Smooth muscle cell (in vitro differentiated cells): ENCODE data around the gene SPAG16. TPM values are rescaled to one million over a fixed set of nuclear protein-coding genes. Genes with fewer than 3 reads are reported as not detected.

Experiments used
- DNase-seq: peaks from one replicate; lab custom pipeline; 2025; ENCODE audit not compliant: unreplicated experiment; lab: John Stamatoyannopoulos, UW
- H2AFZ ChIP-seq: fragments of 200-600 bp; sonication (generic); 2 replicates; pipeline ENCODE4 v1.6.0; 2016; ENCODE audit warnings: antibody characterized with exemption, low read depth, mild to moderate bottlenecking
- H3F3A ChIP-seq: fragments of 200-600 bp; sonication (generic); 2 replicates; pipeline ENCODE4 v1.6.0; 2017; ENCODE audit warnings: antibody characterized with exemption, low read depth
- H3K27ac ChIP-seq: fragments of 200-600 bp; sonication (generic); 2 replicates; pipeline ENCODE4 v1.5.1; 2016; ENCODE audit warnings: low read depth, mild to moderate bottlenecking
- H3K27me3 ChIP-seq: fragments of 200-600 bp; sonication (generic); 2 replicates; pipeline ENCODE4 v1.6.1; 2016; ENCODE audit warnings: low read depth, mild to moderate bottlenecking
- H3K36me3 ChIP-seq: fragments of 200-600 bp; sonication (generic); 2 replicates; pipeline ENCODE4 v1.5.1; 2016; ENCODE audit warnings: low read depth
- H3K4me1 ChIP-seq: fragments of 200-600 bp; sonication (generic); 2 replicates; pipeline ENCODE4 v1.5.1; 2016; ENCODE audit warnings: low read depth
- H3K4me2 ChIP-seq: fragments of 200-600 bp; sonication (generic); 2 replicates; pipeline ENCODE4 v1.6.0; 2016; ENCODE audit warnings: mild to moderate bottlenecking
- H3K4me3 ChIP-seq: fragments of 200-600 bp; sonication (generic); 2 replicates; pipeline ENCODE4 v1.5.1; 2016; ENCODE audit warnings: mild to moderate bottlenecking
- H3K79me2 ChIP-seq: fragments of 200-600 bp; sonication (generic); 2 replicates; pipeline ENCODE4 v1.6.0; 2016; ENCODE audit warnings: low read depth, mild to moderate bottlenecking
- H3K9ac ChIP-seq: fragments of 200-600 bp; sonication (generic); 2 replicates; pipeline ENCODE4 v1.6.0; 2016; ENCODE audit warnings: low read depth
- H3K9me3 ChIP-seq: fragments of 200-600 bp; sonication (generic); replicated peaks from 2 replicates; pipeline ENCODE4 v1.5.1; 2016; ENCODE audit warnings: low read depth
- H4K20me1 ChIP-seq: fragments of 200-600 bp; sonication (generic); 2 replicates; pipeline ENCODE4 v1.6.0; 2016; ENCODE audit warnings: low read depth
- CTCF ChIP-seq: fragments of 200-600 bp; sonication (generic); IDR thresholded peaks from 2 replicates; pipeline ENCODE4 v1.5.1; 2017; ENCODE audit warnings: borderline replicate concordance, mild to moderate bottlenecking, antibody characterized with exemption; ENCODE audit not compliant: insufficient read depth, poor library complexity, severe bottlenecking
- WGBS: methylation state at CpG from one replicate; pipeline ENCODE4 v1.1.7; 2016; ENCODE audit warnings: low lambda C conversion rate; 5-methylcytosine and 5-hydroxymethylcytosine counted together
- polyA plus RNA-seq: library from polyadenylated mRNA; unstranded; fragments of >200 nt; fragmentation: Nextera tagmentation; extraction: Ambion mirVana; gene quantifications from 2 replicates; pipeline ENCODE4 v1.2.1, GENCODE V29; 2016
- total RNA-seq: library from RNA; depleted of rRNA; stranded (reverse); fragments of >200 nt; gene quantifications from 2 replicates; pipeline ENCODE4 v1.2.3, GENCODE V29; 2014

The SPAG16 gene
- total and polyA plus RNA-seq, 2 experiments from 2014 or later, result 32.1 to 40.6 TPM

- Histone ChIP-seq H3K4me1 (no peaks in the 10 kb centered on the region), H2AFZ (no peak overlapping the region), H4K20me1 (no peaks in the 10 kb centered on the region), H3K36me3 (no peaks in the 10 kb centered on the region), H3K4me2 (no peak overlapping the region), H3K27me3 (no peaks in the 10 kb centered on the region), H3K9ac (no peak overlapping the region), H3K79me2 (no peaks in the 10 kb centered on the region), H3K9me3 (no peaks in the 10 kb centered on the region), H3K27ac (no peak overlapping the region), H3K4me3 (no peak overlapping the region), H3F3A (no peaks in the 10 kb centered on the region)
- no peak for TF ChIP-seq CTCF
- WGBS, result 97% methylated on average over 4 of the region's 4 CpGs
- no peak for DNase-seq
Measured at GRCh38 chr2:213644926-213645325, 360.7 kb downstream of the SPAG16 start.

- no peaks in the 10 kb centered on the region for H3K36me3 ChIP-seq
- WGBS, result 100% methylated on average over 2 of the region's 2 CpGs
- TF ChIP-seq CTCF, result no peak
- DNase-seq, result no peak
- no peak overlapping the region for H3K9ac ChIP-seq
- no peak overlapping the region for H2AFZ ChIP-seq
- H3K9me3 ChIP-seq, result no peaks in the 10 kb centered on the region
- H3K27ac ChIP-seq, result no peak overlapping the region
- no peaks in the 10 kb centered on the region for H3K79me2 ChIP-seq
- H3K27me3 ChIP-seq, result no peaks in the 10 kb centered on the region
- H3K4me3 ChIP-seq, result no peak overlapping the region
- no peak overlapping the region for H3K4me2 ChIP-seq
- no peaks in the 10 kb centered on the region for H4K20me1 ChIP-seq
- H3F3A ChIP-seq, result no peaks in the 10 kb centered on the region
- no peaks in the 10 kb centered on the region for H3K4me1 ChIP-seq
Measured at GRCh38 chr2:213649176-213649575, 364.9 kb downstream of the SPAG16 start.

DNA sequence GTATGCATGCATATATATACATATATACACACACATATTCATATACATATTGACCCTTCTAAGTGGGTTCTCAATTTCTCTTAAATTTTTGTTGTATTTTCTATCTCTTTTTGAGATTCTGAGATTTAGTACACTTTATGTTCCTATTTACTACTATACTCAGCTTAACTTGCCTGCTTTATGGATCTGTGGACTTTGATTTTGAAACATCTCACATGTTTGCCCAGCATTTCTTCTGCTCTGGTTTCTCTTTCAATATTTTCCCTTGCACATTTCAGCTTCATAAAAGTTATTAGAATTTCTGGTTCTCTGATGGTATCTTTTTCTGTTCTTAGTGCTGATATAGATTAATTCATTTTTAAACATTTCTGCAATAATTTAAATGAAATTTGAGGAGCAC is 380.6 kb downstream of the SPAG16 start:
- Histone ChIP-seq H3K9me3 (peaks cover 4% of the 10 kb centered on the region), H3K4me2 (no peak overlapping the region), H3K36me3 (no peaks in the 10 kb centered on the region), H3K27ac (no peak overlapping the region), H3K9ac (no peak overlapping the region), H3K79me2 (no peaks in the 10 kb centered on the region), H3K4me1 (no peaks in the 10 kb centered on the region), H4K20me1 (no peaks in the 10 kb centered on the region), H3F3A (no peaks in the 10 kb centered on the region), H3K27me3 (no peaks in the 10 kb centered on the region), H2AFZ (no peak overlapping the region), H3K4me3 (no peak overlapping the region)
- no peak for TF ChIP-seq CTCF
- DNase-seq, result no peak

- Histone ChIP-seq H3K27ac (no peak overlapping the region), H3K9ac (no peak overlapping the region), H3K9me3 (no peaks in the 10 kb centered on the region), H2AFZ (no peak overlapping the region), H3K79me2 (no peaks in the 10 kb centered on the region), H4K20me1 (no peaks in the 10 kb centered on the region), H3K27me3 (no peaks in the 10 kb centered on the region), H3K4me1 (no peaks in the 10 kb centered on the region), H3K4me3 (no peak overlapping the region), H3K36me3 (no peaks in the 10 kb centered on the region), H3K4me2 (no peak overlapping the region), H3F3A (no peaks in the 10 kb centered on the region)
- no peak for DNase-seq
- TF ChIP-seq CTCF, result no peak
- WGBS, result 96% methylated on average over 4 of the region's 4 CpGs
Measured at GRCh38 chr2:213669657-213670056, 385.4 kb downstream of the SPAG16 start.
